Activated T-helper 2 cell treated with anti-CD3 and anti-CD28 coated beads, Interferon-gamma antibody, Interleukin-2, Interleukin-4, amounts not matched to agents 10 μg/mL and 5 μg/mL and 100 μg/mL, durations not matched to agents 14 hours and 24 hours and 36 hours (primary cell): Measurements from ENCODE around the gene NR3C1. TPM values are rescaled to one million over a fixed set of nuclear protein-coding genes. Genes with fewer than 3 reads are reported as not detected.

Experiments used
- DNase-seq: peaks from one replicate; pipeline ENCODE4 v3.0.0; 2021; ENCODE audit warnings: low spot score
- H3K27ac Mint-ChIP-seq: one replicate; pipeline ENCODE4 v1.8.0; 2021; ENCODE audit warnings: mixed read lengths
- H3K27me3 Mint-ChIP-seq: one replicate; pipeline ENCODE4 v1.8.0; 2021; ENCODE audit warnings: low read depth, mixed read lengths
- H3K36me3 Mint-ChIP-seq: one replicate; pipeline ENCODE4 v1.8.0; 2021; ENCODE audit warnings: low read depth, mixed read lengths
- H3K4me1 Mint-ChIP-seq: one replicate; pipeline ENCODE4 v1.8.0; 2021; ENCODE audit warnings: low read depth, mixed read lengths
- H3K4me3 Mint-ChIP-seq: one replicate; pipeline ENCODE4 v1.8.0; 2021; ENCODE audit warnings: low read depth, mild to moderate bottlenecking, moderate library complexity, mixed read lengths
- H3K9me3 Mint-ChIP-seq: one replicate; pipeline ENCODE4 v1.8.0; 2021; ENCODE audit warnings: mixed read lengths
- intact Hi-C: fragments of 100-400 bp; cut with micrococcal nuclease; formaldehyde crosslinking; loops from one replicate; pipeline ENCODE4 v1.15.1; 2023
- total RNA-seq: library from RNA; stranded (reverse); gene quantifications from 2 replicates; pipeline ENCODE4 v1.2.3, GENCODE V29; 2022

Gene NR3C1
- total RNA-seq, 1 donor from 2014 or later, result 51.3 TPM

- peak overlapping the region; percentile 89 for H3K27ac Mint-ChIP-seq
- H3K4me3 Mint-ChIP-seq, result peak overlapping the region; percentile 80
- no peaks in the 10 kb centered on the region for H3K9me3 Mint-ChIP-seq
- intact Hi-C loops, result loop anchor here (1.0 to 10.0 kb wide), 8 partner anchors 16 to 390 kb away; no protein-coding TSS in a partner anchor
- H3K27me3 Mint-ChIP-seq, result no peaks in the 10 kb centered on the region
- peaks cover 60% of the 10 kb centered on the region for H3K4me1 Mint-ChIP-seq
- H3K36me3 Mint-ChIP-seq, result peaks cover 3% of the 10 kb centered on the region
- DNase-seq, result no peak
Observed at GRCh38 chr5:143434261-143435209, 31.0 kb upstream of the NR3C1 start.

- intact Hi-C loops, result loop anchor here (2.0 to 10.0 kb wide), 7 partner anchors 15 to 391 kb away; no protein-coding TSS in a partner anchor
- no peaks in the 10 kb centered on the region for H3K27me3 Mint-ChIP-seq
- H3K4me3 Mint-ChIP-seq, result peak overlapping the region; percentile 80
- no peak for DNase-seq
- peaks cover 3% of the 10 kb centered on the region for H3K36me3 Mint-ChIP-seq
- H3K4me1 Mint-ChIP-seq, result peaks cover 61% of the 10 kb centered on the region
- no peaks in the 10 kb centered on the region for H3K9me3 Mint-ChIP-seq
- peak overlapping the region; percentile 89 for H3K27ac Mint-ChIP-seq
Observed at GRCh38 chr5:143433670-143434069, 30.2 kb upstream of the NR3C1 start.

GRCh38 chr5:143432658-143433239 lies 29.3 kb upstream of the NR3C1 start:
- no peak overlapping the region for H3K27ac Mint-ChIP-seq
- H3K4me3 Mint-ChIP-seq, result no peak overlapping the region
- DNase-seq, result no peak
- H3K4me1 Mint-ChIP-seq, result peaks cover 60% of the 10 kb centered on the region
- H3K36me3 Mint-ChIP-seq, result peaks cover 3% of the 10 kb centered on the region
- intact Hi-C loops, result loop anchor here (5.0 to 10.0 kb wide), 6 partner anchors 80 to 392 kb away; no protein-coding TSS in a partner anchor
- no peaks in the 10 kb centered on the region for H3K9me3 Mint-ChIP-seq
- H3K27me3 Mint-ChIP-seq, result no peaks in the 10 kb centered on the region

- peaks cover 58% of the 10 kb centered on the region for H3K4me1 Mint-ChIP-seq
- DNase-seq, result no peak
- intact Hi-C loops, result loop anchor here (5.0 to 10.0 kb wide), 6 partner anchors 81 to 393 kb away; no protein-coding TSS in a partner anchor
- H3K27ac Mint-ChIP-seq, result peak overlapping the region; percentile 48
- no peaks in the 10 kb centered on the region for H3K9me3 Mint-ChIP-seq
- peaks cover 5% of the 10 kb centered on the region for H3K36me3 Mint-ChIP-seq
- peak overlapping the region; percentile 38 for H3K4me3 Mint-ChIP-seq
- H3K27me3 Mint-ChIP-seq, result no peaks in the 10 kb centered on the region
Observed at GRCh38 chr5:143431789-143432188, 28.3 kb upstream of the NR3C1 start.

- H3K4me3 Mint-ChIP-seq, result no peak overlapping the region
- no peaks in the 10 kb centered on the region for H3K9me3 Mint-ChIP-seq
- H3K36me3 Mint-ChIP-seq, result peaks cover 10% of the 10 kb centered on the region
- H3K27ac Mint-ChIP-seq, result no peak overlapping the region
- H3K27me3 Mint-ChIP-seq, result no peaks in the 10 kb centered on the region
- intact Hi-C loops, result no loop called here
- no peak for DNase-seq
- H3K4me1 Mint-ChIP-seq, result peaks cover 40% of the 10 kb centered on the region
Observed at GRCh38 chr5:143428738-143429420, 25.4 kb upstream of the NR3C1 start.

GRCh38 chr5:143428155-143428554 lies 24.7 kb upstream of the NR3C1 start:
- peaks cover 35% of the 10 kb centered on the region for H3K4me1 Mint-ChIP-seq

GRCh38 chr5:143427122-143427735 lies 23.7 kb upstream of the NR3C1 start:
- peaks cover 35% of the 10 kb centered on the region for H3K4me1 Mint-ChIP-seq
- H3K27ac Mint-ChIP-seq, result no peak overlapping the region
- intact Hi-C loops, result no loop called here
- no peak for DNase-seq
- no peaks in the 10 kb centered on the region for H3K27me3 Mint-ChIP-seq
- peaks cover 10% of the 10 kb centered on the region for H3K36me3 Mint-ChIP-seq
- H3K4me3 Mint-ChIP-seq, result no peak overlapping the region
- H3K9me3 Mint-ChIP-seq, result peaks cover 6% of the 10 kb centered on the region

More at GRCh38 chr5:143428155-143428554, 24.7 kb upstream of the NR3C1 start:
- H3K27ac Mint-ChIP-seq, result no peak overlapping the region
- no peak for DNase-seq
- no peak overlapping the region for H3K4me3 Mint-ChIP-seq
- peaks cover 10% of the 10 kb centered on the region for H3K36me3 Mint-ChIP-seq
- no peaks in the 10 kb centered on the region for H3K27me3 Mint-ChIP-seq
- H3K9me3 Mint-ChIP-seq, result peaks cover 6% of the 10 kb centered on the region
- intact Hi-C loops, result no loop called here

- DNase-seq, result no peak
- Mint-ChIP-seq H3K4me3 (no peak overlapping the region), H3K4me1 (peaks cover 28% of the 10 kb centered on the region), H3K27ac (no peak overlapping the region), H3K27me3 (no peaks in the 10 kb centered on the region), H3K9me3 (peaks cover 6% of the 10 kb centered on the region), H3K36me3 (peaks cover 15% of the 10 kb centered on the region)
- intact Hi-C loops, result no loop called here
Observed at GRCh38 chr5:143426437-143426991, 23.0 kb upstream of the NR3C1 start.

GRCh38 chr5:143425835-143426234 lies 22.3 kb upstream of the NR3C1 start:
- Mint-ChIP-seq H3K4me1 (peaks cover 24% of the 10 kb centered on the region), H3K27ac (no peak overlapping the region)
- intact Hi-C loops, result no loop called here

GRCh38 chr5:143418140-143418866 lies 14.8 kb upstream of the NR3C1 start:
- Mint-ChIP-seq H3K36me3 (peaks cover 8% of the 10 kb centered on the region), H3K4me3 (no peak overlapping the region), H3K4me1 (peaks cover 31% of the 10 kb centered on the region), H3K27ac (peak overlapping the region; percentile 81), H3K27me3 (no peaks in the 10 kb centered on the region), H3K9me3 (peaks cover 1% of the 10 kb centered on the region)
- DNase-seq, result no peak
- intact Hi-C loops, result loop anchor here (1.0 to 2.0 kb wide), 2 partner anchors 13 to 16 kb away; no protein-coding TSS in a partner anchor

More at GRCh38 chr5:143425835-143426234, 22.3 kb upstream of the NR3C1 start:
- H3K36me3 Mint-ChIP-seq, result peaks cover 12% of the 10 kb centered on the region
- no peak overlapping the region for H3K4me3 Mint-ChIP-seq
- peaks cover 6% of the 10 kb centered on the region for H3K9me3 Mint-ChIP-seq
- no peak for DNase-seq
- H3K27me3 Mint-ChIP-seq, result no peaks in the 10 kb centered on the region

GRCh38 chr5:143417503-143418139 lies 14.1 kb upstream of the NR3C1 start:
- no peak overlapping the region for H3K4me3 Mint-ChIP-seq
- H3K4me1 Mint-ChIP-seq, result peaks cover 32% of the 10 kb centered on the region
- H3K9me3 Mint-ChIP-seq, result no peaks in the 10 kb centered on the region
- no peak overlapping the region for H3K27ac Mint-ChIP-seq
- intact Hi-C loops, result loop anchor here (1.0 to 2.0 kb wide), 2 partner anchors 12 to 17 kb away; no protein-coding TSS in a partner anchor
- H3K36me3 Mint-ChIP-seq, result peaks cover 8% of the 10 kb centered on the region
- H3K27me3 Mint-ChIP-seq, result no peaks in the 10 kb centered on the region
- DNase-seq, result no peak
